Activated CD8-positive, alpha-beta T cell treated with anti-CD3 and anti-CD28 coated beads for 36 hours (primary cell): ENCODE data around the gene GOLGA6L22. TPM values are rescaled to one million over a fixed set of nuclear protein-coding genes. Genes with fewer than 3 reads are reported as not detected.
"Not testable (repeated sequence)": the region's sequence is repeated elsewhere in the genome, so short reads cannot be mapped to it uniquely, and the experiment has no call there.

Source experiments
- ATAC-seq: fragments of 200-7000 bp; cut with Tn5 transposase; one replicate; pipeline ENCODE4 v1.10.0; 2021; ENCODE audit warnings: mild to moderate bottlenecking, moderate library complexity
- CTCF ChIA-PET: fragments of 350-600 bp; sonication (Branson Sonifier 250); formaldehyde crosslinking; loops from one replicate; lab custom pipeline; 2021; ENCODE audit warnings: antibody characterized with exemption; lab: Charles Lee
- POLR2A ChIA-PET: fragments of 350-600 bp; sonication (Branson Sonifier 250); formaldehyde crosslinking; loops from one replicate; lab custom pipeline; 2021; ENCODE audit warnings: antibody characterized with exemption; lab: Charles Lee
- DNase-seq: peaks from one replicate; pipeline ENCODE4 v3.0.0-alpha.2; 2020
- H3K27ac Mint-ChIP-seq: one replicate; pipeline ENCODE4 v1.8.0; 2021; ENCODE audit warnings: mild to moderate bottlenecking, mixed read lengths
- H3K27me3 Mint-ChIP-seq: one replicate; pipeline ENCODE4 v1.8.0; 2021; ENCODE audit warnings: mixed read lengths
- H3K36me3 Mint-ChIP-seq: one replicate; pipeline ENCODE4 v1.8.0; 2021; ENCODE audit warnings: low read depth, mixed read lengths
- H3K4me1 Mint-ChIP-seq: one replicate; pipeline ENCODE4 v1.8.0; 2021; ENCODE audit warnings: low read depth, mixed read lengths
- H3K4me3 Mint-ChIP-seq: one replicate; pipeline ENCODE4 v1.8.0; 2021; ENCODE audit warnings: mild to moderate bottlenecking, moderate library complexity, mixed read lengths
- H3K9me3 Mint-ChIP-seq: one replicate; pipeline ENCODE4 v1.8.0; 2021; ENCODE audit warnings: mixed read lengths
- intact Hi-C: fragments of 100-400 bp; cut with micrococcal nuclease; formaldehyde crosslinking; loops from one replicate; pipeline ENCODE4 v1.10.0; 2022
- total RNA-seq, 2 experiments: library from RNA; stranded (reverse); gene quantifications; one replicate each; pipeline ENCODE4 v1.2.3, GENCODE V29; 2021

GOLGA6L22 gene, protein sequence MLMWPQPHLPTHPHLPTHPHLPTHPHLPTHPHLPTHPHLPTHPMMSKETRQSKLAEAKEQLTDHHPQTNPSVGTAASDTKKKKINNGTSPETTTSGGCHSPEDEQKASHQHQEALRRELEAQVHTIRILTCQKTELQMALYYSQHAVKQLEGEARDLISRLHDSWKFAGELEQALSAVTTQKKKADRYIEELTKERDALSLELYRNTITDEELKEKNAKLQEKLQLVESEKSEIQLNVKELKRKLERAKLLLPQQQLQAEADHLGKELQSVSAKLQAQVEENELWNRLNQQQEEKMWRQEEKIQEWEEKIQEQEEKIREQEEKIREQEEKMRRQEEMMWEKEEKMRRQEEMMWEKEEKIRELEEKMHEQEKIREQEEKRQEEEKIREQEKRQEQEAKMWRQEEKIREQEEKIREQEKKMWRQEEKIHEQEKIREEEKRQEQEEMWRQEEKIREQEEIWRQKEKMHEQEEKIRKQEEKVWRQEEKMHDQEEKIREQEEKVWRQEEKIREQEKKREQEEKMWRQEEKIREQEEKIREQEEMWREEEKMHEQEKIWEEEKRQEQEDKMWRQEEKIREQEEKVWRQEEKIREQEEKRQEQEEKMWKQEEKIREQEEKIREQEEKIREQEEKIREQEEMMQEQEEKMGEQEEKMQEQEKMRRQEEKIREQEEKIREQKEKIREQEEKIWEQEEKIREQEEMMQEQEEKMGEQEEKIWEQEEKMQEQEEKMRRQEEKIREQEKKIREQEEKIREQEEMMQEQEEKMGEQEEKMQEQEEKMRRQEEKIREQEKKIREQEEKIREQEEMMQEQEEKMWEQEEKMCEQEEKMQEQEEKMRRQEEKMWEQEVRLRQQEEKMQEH
- not detected for total RNA-seq

DNA sequence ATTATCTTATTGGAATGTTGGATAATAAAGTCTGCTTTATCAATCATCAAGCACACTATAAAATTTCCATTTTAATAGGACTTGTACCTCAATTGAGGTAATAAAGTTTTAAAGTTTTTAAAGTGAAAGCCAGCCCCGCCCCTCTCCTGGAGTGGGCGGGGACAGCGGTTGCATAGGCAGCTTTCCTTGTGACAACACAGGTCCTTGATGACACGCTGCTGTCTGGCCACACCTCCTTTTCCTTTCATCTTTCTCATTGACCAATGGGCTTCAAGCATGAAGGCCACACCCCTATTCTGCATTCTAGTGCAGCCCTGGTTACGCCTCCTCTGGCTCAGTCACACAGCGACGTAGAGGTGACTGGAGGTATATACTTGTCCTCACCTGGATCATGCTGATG, at the start of gene GOLGA6L22:
Gene GOLGA6L22, plus strand, starts transcription at position 301 of the 400 bp plus-strand sequence. Its CDS starts 91 bp downstream, at position 392.
- POLR2A ChIA-PET, DNase-seq, intact Hi-C loops, H3K4me3 Mint-ChIP-seq, H3K27ac Mint-ChIP-seq, H3K27me3 Mint-ChIP-seq, H3K9me3 Mint-ChIP-seq, H3K4me1 Mint-ChIP-seq, CTCF ChIA-PET, H3K36me3 Mint-ChIP-seq, ATAC-seq: not testable (repeated sequence)

DNA sequence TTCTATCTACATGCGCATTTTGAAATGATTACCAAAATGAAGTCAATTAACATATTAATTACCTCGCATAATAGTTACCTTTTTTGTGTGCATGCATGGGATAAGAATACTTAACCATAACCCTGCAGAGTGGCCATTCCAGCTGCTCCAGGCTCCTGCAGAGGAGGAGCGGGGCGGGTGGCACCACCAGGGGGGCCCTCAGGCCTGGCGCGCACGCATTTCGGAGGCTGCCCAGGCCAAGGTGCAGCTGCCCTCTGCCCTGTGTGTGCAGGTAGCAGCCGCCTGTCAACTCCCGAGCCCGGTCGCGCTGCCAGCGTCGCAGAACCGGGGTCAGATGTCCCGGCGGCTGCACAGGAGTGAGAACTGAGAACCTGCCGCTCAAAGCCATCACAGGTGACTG, 41.4 kb upstream of the GOLGA6L22 start:
- H3K9me3 Mint-ChIP-seq, H3K36me3 Mint-ChIP-seq, intact Hi-C loops, H3K27ac Mint-ChIP-seq, H3K4me3 Mint-ChIP-seq, CTCF ChIA-PET, H3K27me3 Mint-ChIP-seq, H3K4me1 Mint-ChIP-seq, ATAC-seq, DNase-seq, POLR2A ChIA-PET: not testable (repeated sequence)

DNA sequence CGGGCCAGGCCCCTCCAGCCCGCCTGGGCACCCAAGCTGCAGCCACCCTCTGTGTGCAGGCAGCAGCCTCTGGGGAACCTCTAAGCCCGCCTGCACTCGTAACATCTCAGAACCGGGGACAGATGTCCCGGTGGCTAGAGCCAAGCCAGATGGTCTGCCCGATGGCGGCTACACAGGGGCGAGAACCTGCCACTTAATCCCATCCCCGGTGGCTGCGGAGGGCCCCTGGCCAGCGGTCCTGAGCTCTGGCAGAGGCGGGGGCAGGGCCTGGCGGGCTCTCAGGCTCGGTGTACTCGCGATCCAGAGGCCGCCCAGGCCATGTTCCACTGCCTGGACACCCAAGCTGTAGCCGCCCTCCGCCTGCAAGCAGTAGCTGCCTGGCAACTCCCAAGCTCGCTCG, 40.9 kb upstream of the GOLGA6L22 start:
- H3K9me3 Mint-ChIP-seq, H3K36me3 Mint-ChIP-seq, H3K4me3 Mint-ChIP-seq, ATAC-seq, H3K4me1 Mint-ChIP-seq, DNase-seq, intact Hi-C loops, H3K27ac Mint-ChIP-seq, POLR2A ChIA-PET, H3K27me3 Mint-ChIP-seq, CTCF ChIA-PET: not testable (repeated sequence)

DNA sequence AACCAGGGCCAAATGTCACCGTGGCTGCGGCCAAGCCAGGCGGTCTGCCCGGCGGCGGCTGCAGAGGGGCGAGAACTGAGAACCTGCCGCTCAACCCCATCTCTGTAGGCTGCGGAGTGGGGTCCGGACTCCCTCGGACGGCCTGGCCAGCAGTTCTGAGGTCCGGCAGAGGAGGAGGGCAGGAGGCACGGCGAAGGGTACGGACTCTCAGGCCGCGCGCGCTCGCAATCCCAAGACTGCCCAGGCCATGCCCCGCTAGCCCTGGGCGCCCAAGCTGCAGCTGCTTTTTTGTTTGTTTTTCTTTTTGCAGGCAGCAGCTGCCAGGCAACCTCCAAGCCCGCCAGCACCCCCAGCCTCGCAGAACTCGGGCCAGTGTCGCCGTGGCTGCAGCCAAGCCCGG, 40.5 kb upstream of the GOLGA6L22 start:
- H3K36me3 Mint-ChIP-seq, ATAC-seq, POLR2A ChIA-PET, H3K9me3 Mint-ChIP-seq, H3K27me3 Mint-ChIP-seq, H3K4me1 Mint-ChIP-seq, DNase-seq, H3K4me3 Mint-ChIP-seq, CTCF ChIA-PET, intact Hi-C loops, H3K27ac Mint-ChIP-seq: not testable (repeated sequence)

DNA sequence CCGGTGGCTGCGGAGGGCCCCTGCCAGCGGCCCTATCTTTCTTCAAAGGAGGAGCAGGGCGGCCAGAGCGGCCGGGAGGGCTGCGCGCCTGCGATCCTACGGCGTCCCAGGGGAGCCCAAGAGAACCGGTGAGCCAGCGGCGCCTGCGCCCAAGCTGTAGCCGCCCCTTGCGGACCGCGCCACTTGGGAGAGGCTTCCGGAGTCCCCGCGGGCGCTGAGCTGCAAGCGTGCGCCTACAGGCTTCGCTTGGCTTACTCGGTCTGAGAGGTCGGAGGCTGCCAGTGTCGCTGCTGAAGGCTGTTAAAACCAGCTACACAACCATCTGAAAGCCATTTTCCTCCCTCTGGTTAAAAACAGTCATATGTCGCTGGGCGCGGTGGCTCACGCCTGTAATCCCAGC, 40.0 kb upstream of the GOLGA6L22 start:
- H3K4me3 Mint-ChIP-seq, DNase-seq, H3K4me1 Mint-ChIP-seq, H3K9me3 Mint-ChIP-seq, ATAC-seq, POLR2A ChIA-PET, H3K27ac Mint-ChIP-seq, H3K36me3 Mint-ChIP-seq, intact Hi-C loops, H3K27me3 Mint-ChIP-seq, CTCF ChIA-PET: not testable (repeated sequence)

DNA sequence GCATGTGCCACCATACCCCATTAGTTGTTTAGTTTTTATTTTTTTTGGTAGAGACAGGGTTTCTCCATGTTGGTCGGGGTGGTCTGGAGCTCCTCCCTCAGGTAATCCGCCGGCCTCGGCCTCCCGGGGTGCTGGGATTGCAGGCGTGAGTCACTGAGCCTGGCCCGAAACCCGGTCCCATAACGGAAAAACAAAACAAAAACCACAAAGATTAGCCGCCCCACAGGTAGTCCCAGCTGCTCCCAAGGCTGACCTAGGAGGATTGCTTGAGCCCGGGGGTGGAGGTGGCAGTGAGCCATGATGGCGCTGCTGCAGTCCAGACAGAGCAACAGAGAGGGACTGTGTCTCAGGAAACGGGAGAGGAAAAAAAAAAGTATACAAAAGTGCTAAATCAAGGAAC, 38.4 kb upstream of the GOLGA6L22 start:
- H3K4me1 Mint-ChIP-seq, H3K9me3 Mint-ChIP-seq, intact Hi-C loops, POLR2A ChIA-PET, DNase-seq, H3K36me3 Mint-ChIP-seq, CTCF ChIA-PET, ATAC-seq, H3K27ac Mint-ChIP-seq, H3K4me3 Mint-ChIP-seq, H3K27me3 Mint-ChIP-seq: not testable (repeated sequence)

DNA sequence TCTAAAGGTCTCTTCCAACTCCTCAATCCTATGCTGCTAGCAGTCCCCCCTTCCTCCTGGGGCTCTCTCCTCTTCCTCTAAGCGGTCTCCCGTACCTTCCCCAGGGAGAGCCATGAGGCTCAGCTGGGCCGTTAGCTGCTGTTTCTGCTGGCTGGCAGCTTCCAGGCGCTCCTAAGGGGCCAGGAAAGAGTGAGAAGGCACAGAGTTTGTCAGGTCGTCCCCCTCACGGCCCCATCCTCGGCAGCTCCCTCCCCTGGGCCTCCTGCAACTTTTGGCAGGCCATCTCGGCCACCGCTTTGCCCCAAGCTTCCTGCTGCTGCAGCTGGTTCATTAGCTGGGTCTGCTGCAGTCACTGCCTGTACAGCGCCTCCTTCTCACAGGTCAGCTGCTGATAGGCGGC, 29.3 kb upstream of the GOLGA6L22 start:
- H3K27ac Mint-ChIP-seq, H3K4me1 Mint-ChIP-seq, H3K9me3 Mint-ChIP-seq, H3K4me3 Mint-ChIP-seq, DNase-seq, POLR2A ChIA-PET, ATAC-seq, H3K36me3 Mint-ChIP-seq, CTCF ChIA-PET, H3K27me3 Mint-ChIP-seq, intact Hi-C loops: not testable (repeated sequence)

DNA sequence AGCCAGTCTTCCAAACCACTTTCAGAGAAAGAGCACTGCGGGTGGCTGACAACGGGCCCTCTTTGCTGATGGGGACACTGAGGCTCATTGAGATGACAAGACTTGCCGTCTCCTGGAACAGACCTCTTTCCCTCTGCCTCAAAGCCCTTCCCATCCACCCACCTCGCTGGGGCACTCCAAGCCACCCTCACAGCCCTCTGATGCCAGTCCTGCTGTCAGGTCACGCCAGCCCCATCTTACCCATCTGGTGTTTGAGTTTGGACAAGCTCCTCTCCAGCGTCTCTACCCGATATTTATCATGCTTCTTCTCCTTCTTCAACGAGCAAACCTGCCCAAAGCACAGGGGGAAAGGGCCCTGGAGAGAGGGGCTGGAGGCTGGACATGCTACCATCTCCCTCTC, 27.0 kb upstream of the GOLGA6L22 start:
- H3K27ac Mint-ChIP-seq, intact Hi-C loops, POLR2A ChIA-PET, H3K27me3 Mint-ChIP-seq, H3K4me1 Mint-ChIP-seq, H3K36me3 Mint-ChIP-seq, H3K9me3 Mint-ChIP-seq, DNase-seq, ATAC-seq, CTCF ChIA-PET, H3K4me3 Mint-ChIP-seq: not testable (repeated sequence)

DNA sequence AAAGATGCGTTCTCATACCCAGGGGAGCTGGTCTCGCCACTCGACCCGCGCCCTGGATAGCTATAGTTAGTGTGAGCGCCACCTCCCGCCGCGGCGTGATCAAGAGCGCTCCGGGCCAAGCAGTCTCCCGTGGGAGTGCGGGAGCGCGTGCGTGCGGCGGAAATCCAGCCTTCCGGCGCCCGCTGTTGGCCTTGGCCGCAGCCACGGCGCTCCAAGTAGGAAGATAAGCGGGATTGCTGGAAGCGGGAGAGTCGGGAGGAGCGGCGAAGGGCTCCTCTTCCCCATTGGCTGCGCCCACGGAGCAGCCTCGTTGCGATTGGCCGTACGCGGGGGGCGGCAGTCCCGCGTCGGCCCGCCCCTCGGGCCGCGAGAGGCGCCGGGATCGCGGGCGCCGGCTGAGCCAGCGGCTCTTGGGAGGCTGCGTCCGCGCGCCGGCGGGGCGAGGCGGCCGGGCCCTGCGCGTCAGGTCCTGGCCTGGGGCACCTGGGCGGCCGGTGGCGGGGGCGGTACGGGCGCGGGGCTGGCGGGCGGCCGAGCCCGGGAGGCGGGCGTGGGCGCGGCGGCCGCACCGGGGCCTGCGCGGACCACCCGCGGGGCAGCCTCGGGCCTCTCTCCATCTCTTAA, 35.9 kb downstream of the GOLGA6L22 start:
- H3K4me1 Mint-ChIP-seq, POLR2A ChIA-PET, CTCF ChIA-PET, H3K36me3 Mint-ChIP-seq, H3K9me3 Mint-ChIP-seq, intact Hi-C loops, H3K27me3 Mint-ChIP-seq, ATAC-seq: not testable (repeated sequence)
- Mint-ChIP-seq H3K4me3 (peak overlapping the region; percentile 60), H3K27ac (peak overlapping the region; percentile 38)
- DNase-seq, result peak; percentile 43

DNA sequence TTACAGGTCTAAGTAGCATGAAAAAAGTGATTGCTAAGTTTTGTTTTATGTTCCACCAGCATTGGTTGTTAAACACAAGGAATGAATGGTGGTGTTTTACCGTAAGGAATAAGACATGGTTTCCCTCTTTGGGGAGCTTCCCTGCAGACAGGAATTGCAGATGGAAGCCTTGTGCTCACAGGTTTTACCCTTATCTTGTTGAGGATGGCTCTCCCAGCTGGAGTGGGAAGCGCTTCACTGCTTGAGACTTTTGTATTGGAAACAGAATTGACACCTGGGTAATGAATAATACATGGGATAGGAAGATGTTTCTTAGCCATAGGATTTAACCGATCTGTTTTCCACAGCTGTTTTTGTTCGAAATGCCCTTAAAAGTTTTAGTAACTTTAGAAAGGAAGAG, 38.5 kb downstream of the GOLGA6L22 start:
- POLR2A ChIA-PET, DNase-seq, H3K9me3 Mint-ChIP-seq, H3K27ac Mint-ChIP-seq, intact Hi-C loops, H3K27me3 Mint-ChIP-seq, H3K4me3 Mint-ChIP-seq, ATAC-seq, CTCF ChIA-PET, H3K4me1 Mint-ChIP-seq, H3K36me3 Mint-ChIP-seq: not testable (repeated sequence)

DNA sequence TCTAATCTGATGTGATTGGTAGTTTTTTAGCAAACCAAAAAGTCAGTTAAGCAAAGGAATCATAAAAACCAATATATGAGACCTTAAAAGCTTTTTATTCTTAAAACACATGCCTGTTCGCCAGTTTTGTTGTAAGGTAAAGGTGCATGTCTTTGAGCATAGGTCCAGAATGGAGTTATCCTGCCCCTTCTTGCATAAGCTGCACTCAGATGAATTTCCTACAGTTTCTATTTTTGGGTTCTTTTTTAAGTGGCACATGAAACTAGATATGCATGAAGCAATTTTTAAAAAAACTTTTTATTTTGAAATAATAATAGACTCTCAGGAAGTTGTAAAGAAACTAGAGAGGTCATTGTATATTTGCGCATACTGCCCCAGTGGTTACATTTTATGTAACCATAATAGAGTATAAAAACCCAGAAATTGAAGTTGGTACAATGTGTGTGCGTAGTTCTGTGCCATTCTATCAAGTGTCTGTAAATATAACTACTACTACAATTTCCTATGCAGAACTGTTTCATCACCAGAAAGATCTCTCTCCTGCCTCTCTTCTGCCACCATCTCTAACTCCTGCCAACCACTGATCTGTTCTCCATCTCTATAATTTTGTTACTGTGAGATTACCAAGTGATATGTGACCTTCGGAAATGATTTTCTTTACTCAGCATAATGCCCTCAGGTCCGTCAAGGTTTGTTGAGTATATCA, 39.7 kb downstream of the GOLGA6L22 start:
- H3K4me1 Mint-ChIP-seq, CTCF ChIA-PET, H3K36me3 Mint-ChIP-seq, H3K27ac Mint-ChIP-seq, intact Hi-C loops, ATAC-seq, DNase-seq, POLR2A ChIA-PET, H3K27me3 Mint-ChIP-seq, H3K9me3 Mint-ChIP-seq, H3K4me3 Mint-ChIP-seq: not testable (repeated sequence)
